ENCODE results near the gene NIPAL3.

DNA sequence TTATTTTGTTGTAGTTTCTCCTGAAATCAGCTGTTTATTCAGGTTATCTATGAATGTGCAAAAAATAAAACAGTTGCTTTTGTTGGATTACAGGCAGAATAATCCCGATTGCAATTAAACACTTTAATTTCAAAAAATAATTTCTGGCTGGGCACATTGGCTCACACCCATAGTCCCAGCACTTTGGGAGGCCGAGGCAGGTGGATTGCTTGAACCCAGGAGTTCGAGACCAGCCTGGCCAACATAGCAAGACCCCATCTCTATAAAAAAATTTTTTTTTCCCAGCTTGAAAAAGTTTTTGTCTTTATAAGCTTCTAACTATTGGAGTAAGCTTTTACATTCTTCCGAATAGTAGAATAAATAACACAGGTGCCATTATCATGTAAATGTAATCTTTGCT, 102.3 kb downstream of the NIPAL3 start:
- TF ChIP-seq, protein P1, sequence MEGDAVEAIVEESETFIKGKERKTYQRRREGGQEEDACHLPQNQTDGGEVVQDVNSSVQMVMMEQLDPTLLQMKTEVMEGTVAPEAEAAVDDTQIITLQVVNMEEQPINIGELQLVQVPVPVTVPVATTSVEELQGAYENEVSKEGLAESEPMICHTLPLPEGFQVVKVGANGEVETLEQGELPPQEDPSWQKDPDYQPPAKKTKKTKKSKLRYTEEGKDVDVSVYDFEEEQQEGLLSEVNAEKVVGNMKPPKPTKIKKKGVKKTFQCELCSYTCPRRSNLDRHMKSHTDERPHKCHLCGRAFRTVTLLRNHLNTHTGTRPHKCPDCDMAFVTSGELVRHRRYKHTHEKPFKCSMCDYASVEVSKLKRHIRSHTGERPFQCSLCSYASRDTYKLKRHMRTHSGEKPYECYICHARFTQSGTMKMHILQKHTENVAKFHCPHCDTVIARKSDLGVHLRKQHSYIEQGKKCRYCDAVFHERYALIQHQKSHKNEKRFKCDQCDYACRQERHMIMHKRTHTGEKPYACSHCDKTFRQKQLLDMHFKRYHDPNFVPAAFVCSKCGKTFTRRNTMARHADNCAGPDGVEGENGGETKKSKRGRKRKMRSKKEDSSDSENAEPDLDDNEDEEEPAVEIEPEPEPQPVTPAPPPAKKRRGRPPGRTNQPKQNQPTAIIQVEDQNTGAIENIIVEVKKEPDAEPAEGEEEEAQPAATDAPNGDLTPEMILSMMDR (IDR thresholded peaks at IDR 0.05; ENCODE audit: low read length): no peak
- TF ChIP-seq EZH2 (optimal IDR thresholded peaks at IDR 0.05; ENCODE audit: low read depth, low read length): no peak
